Stimulated activated CD4-positive, alpha-beta T cell treated with anti-CD3 and anti-CD28 coated beads, Interleukin-15, amount 100 ng/mL, for 1 hour (primary cell): ENCODE results near the gene ZNF831.

Source experiments
- DNase-seq, 2 donors: peaks; one replicate each; pipeline ENCODE4 v3.0.0-alpha.2; 2020; ENCODE audit warnings: low read depth in 1 of 2, low spot score in 1 of 2

The ZNF831 gene

GRCh38 chr20:59163631-59164530, at the start of gene ZNF831:
Gene ZNF831 (plus strand): TSS chr20:59163821. CDS start chr20:59191020, 27,199 bp downstream.
- no peak for DNase-seq

- DNase-seq, result no peak
Observed at GRCh38 chr20:59117526-59117925, 46.1 kb upstream of the ZNF831 start.

- no peak for DNase-seq
Observed at GRCh38 chr20:59118855-59119254, 44.8 kb upstream of the ZNF831 start.

GRCh38 chr20:59120491-59120890, 43.1 kb upstream of the ZNF831 start:
- DNase-seq, result no peak

GRCh38 chr20:59120919-59121318, 42.7 kb upstream of the ZNF831 start:
- no peak for DNase-seq

GRCh38 chr20:59121714-59122565, 41.7 kb upstream of the ZNF831 start:
- DNase-seq, result no peak

- no peak for DNase-seq
Observed at GRCh38 chr20:59122566-59122919, 41.1 kb upstream of the ZNF831 start.

- DNase-seq, result peak in 1 of 2 donors; percentile 17
Observed at GRCh38 chr20:59123011-59123677, 40.5 kb upstream of the ZNF831 start.

GRCh38 chr20:59123678-59124255, 39.9 kb upstream of the ZNF831 start:
- DNase-seq, result no peak

GRCh38 chr20:59124296-59125029, 39.2 kb upstream of the ZNF831 start:
- no peak for DNase-seq

GRCh38 chr20:59125332-59125731, 38.3 kb upstream of the ZNF831 start:
- DNase-seq, result no peak

- DNase-seq, result no peak
Observed at GRCh38 chr20:59125836-59126235, 37.8 kb upstream of the ZNF831 start.

GRCh38 chr20:59127839-59128238, 35.8 kb upstream of the ZNF831 start:
- DNase-seq, result no peak

GRCh38 chr20:59131551-59132285, 31.9 kb upstream of the ZNF831 start:
- DNase-seq, result no peak

- DNase-seq, result no peak
Observed at GRCh38 chr20:59134182-59134581, 29.4 kb upstream of the ZNF831 start.

GRCh38 chr20:59135093-59135492, 28.5 kb upstream of the ZNF831 start:
- DNase-seq, result no peak

GRCh38 chr20:59136027-59136426, 27.6 kb upstream of the ZNF831 start:
- DNase-seq, result no peak

- DNase-seq, result no peak
Observed at GRCh38 chr20:59137532-59137931, 26.1 kb upstream of the ZNF831 start.

GRCh38 chr20:59138114-59138748, 25.4 kb upstream of the ZNF831 start:
- no peak for DNase-seq
